ENCODE data around the gene NOS3.

- TF ChIP-seq POLR2A (IDR thresholded peaks at IDR 0.05) (no peak), CTCF (IDR thresholded peaks at IDR 0.05) (no peak)
Measured at GRCh38 chr7:150941351-150942000, 49.3 kb upstream of the NOS3 start.

Measured in thyroid gland (tissue), 4 donors.